ENCODE data around the gene GGCT.

- TF ChIP-seq CTCF (IDR thresholded peaks at IDR 0.05) = no peak
- TF ChIP-seq EP300 (IDR thresholded peaks at IDR 0.05; ENCODE audit: low read depth) = no peak
- no peak for TF ChIP-seq POLR2A (IDR thresholded peaks at IDR 0.05)
- no peak for TF ChIP-seq POLR2AphosphoS5 (IDR thresholded peaks at IDR 0.05)
Observed at GRCh38 chr7:30462179-30462578, 42.5 kb downstream of the GGCT start.
